NCI-H345 (cell line): Measurements from ENCODE around the gene OR13F1.
"Not testable (repeated sequence)": the region's sequence is repeated elsewhere in the genome, so short reads cannot be mapped to it uniquely, and the experiment has no call there.

Experiments used
- DNase-seq: peaks from one replicate; lab custom pipeline; 2025; lab: John Stamatoyannopoulos, UW

Gene OR13F1

GRCh38 chr9:104503963-104504362 is at the start of gene OR13F1:
OR13F1 (plus strand) TSS chr9:104504263; CDS start chr9:104504263, 0 bp downstream.
- DNase-seq, result no peak

- no peak for DNase-seq
These were observed 47.2 kb upstream of the OR13F1 start for GRCh38 chr9:104456831-104457230.

GRCh38 chr9:104463864-104464263 is 40.2 kb upstream of the OR13F1 start:
- no peak for DNase-seq

- no peak for DNase-seq
These were observed 35.8 kb upstream of the OR13F1 start for GRCh38 chr9:104468261-104468660.

- no peak for DNase-seq
These were observed 21.0 kb upstream of the OR13F1 start for GRCh38 chr9:104482921-104483570.

- no peak for DNase-seq
These were observed 19.0 kb upstream of the OR13F1 start for GRCh38 chr9:104485014-104485413.

- DNase-seq, result no peak
These were observed 9.3 kb upstream of the OR13F1 start for GRCh38 chr9:104494808-104495207.

- DNase-seq, result no peak
These were observed 623 bp upstream of the OR13F1 start for GRCh38 chr9:104503440-104503839.

- DNase-seq, result no peak
These were observed 2.5 kb downstream of the OR13F1 start for GRCh38 chr9:104506565-104506964.

- no peak for DNase-seq
These were observed 10.8 kb downstream of the OR13F1 start for GRCh38 chr9:104514901-104515300.

- DNase-seq, result not testable (repeated sequence)
These were observed 16.2 kb downstream of the OR13F1 start for GRCh38 chr9:104520241-104520640.

GRCh38 chr9:104527109-104527508 is 23.0 kb downstream of the OR13F1 start, which contains the start of gene OR13C4:
OR13C4 (minus strand) TSS chr9:104527209; CDS start chr9:104527209, 0 bp downstream.
- no peak for DNase-seq

- no peak for DNase-seq
These were observed 32.7 kb downstream of the OR13F1 start, which contains the start of gene OR13C3 for GRCh38 chr9:104536756-104537155. OR13C3 (minus strand) TSS chr9:104536856; CDS start chr9:104536723, 133 bp downstream.

GRCh38 chr9:104539275-104539674 is 35.2 kb downstream of the OR13F1 start:
- no peak for DNase-seq

GRCh38 chr9:104544644-104545043 is 40.6 kb downstream of the OR13F1 start:
- no peak for DNase-seq

GRCh38 chr9:104553261-104553660 is 49.2 kb downstream of the OR13F1 start:
- DNase-seq, result no peak
